ENCODE measurements around the gene ELOVL7.
"Not testable (repeated sequence)": the region's sequence is repeated elsewhere in the genome, so short reads cannot be mapped to it uniquely, and the experiment has no call there.

ELOVL7 gene

DNA sequence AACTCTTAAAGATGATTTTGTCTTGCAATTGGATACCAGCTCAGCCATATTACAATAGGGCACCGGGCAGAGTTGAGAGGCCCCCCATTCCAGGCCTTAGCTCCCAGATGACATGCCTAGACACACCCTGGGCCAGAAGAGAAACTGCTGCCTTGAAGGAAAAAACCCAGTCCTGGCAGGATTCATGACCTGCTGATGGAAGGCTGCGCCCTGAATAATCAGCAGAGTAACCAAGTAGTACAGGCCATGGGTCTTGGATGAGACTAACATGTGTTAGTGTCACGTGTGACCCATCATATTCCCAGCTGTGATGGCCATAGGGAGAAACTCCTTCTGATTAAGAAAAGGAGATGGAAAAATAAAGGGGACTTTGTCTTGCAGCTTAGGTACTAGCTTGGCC, 105.1 kb downstream of the ELOVL7 start:
- intact Hi-C loops (cut with micrococcal nuclease): no loop called here

DNA sequence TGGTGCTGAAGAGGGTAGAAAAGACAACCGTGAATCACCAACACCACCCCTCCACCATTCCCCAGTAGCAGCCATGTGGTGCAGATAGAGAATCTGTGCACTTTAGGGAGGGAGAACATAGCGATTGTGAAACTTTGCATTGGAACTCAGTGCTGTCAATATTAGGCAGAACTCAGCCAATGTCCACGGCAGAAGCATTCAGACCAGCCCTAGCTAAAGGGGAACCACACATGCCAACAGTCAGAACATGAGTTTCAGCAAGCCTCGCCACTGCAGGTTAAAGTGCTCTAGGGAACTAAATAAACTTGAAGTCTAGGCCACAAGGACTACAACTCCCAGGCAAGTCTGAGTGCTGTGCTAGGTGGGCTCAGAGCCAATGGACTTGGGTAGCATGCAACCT, 105.6 kb downstream of the ELOVL7 start:
- intact Hi-C loops (cut with micrococcal nuclease): no loop called here
- peaks cover 17% of the 10 kb centered on the region for H3K9me3 Mint-ChIP-seq
- no peaks in the 10 kb centered on the region for H3K27me3 Mint-ChIP-seq

More for the DNA sequence above, 105.1 kb downstream of the ELOVL7 start:
- no peaks in the 10 kb centered on the region for H3K36me3 Mint-ChIP-seq (ENCODE audit: low read depth)
- H3K9me3 Mint-ChIP-seq: peaks cover 17% of the 10 kb centered on the region
- H3K27me3 Mint-ChIP-seq: no peaks in the 10 kb centered on the region
- no peak overlapping the region for H3K4me3 Mint-ChIP-seq
- no peak overlapping the region for H3K27ac Mint-ChIP-seq
- H3K4me1 Mint-ChIP-seq (ENCODE audit: low read depth): no peaks in the 10 kb centered on the region

DNA sequence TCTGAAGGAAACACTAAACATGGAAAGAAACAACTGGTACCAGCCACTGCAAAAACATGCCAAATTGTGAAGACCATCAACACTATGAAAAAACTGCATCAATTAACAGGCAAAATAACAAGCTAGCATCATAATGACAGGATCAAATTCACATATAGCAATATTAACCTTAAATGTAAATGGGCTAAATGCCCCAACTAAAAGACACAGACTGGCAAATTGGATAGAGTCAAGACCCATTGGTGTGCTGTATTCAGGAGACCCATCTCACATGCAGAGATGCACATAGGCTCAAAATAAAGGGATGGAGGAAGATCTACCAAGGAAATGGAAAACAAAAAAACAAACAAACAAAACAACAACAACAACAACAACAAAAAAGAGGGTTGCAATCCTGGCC, 113.2 kb downstream of the ELOVL7 start:
- H3K4me3 Mint-ChIP-seq; H3K9me3 Mint-ChIP-seq; H3K4me1 Mint-ChIP-seq (ENCODE audit: low read depth); H3K27me3 Mint-ChIP-seq; H3K27ac Mint-ChIP-seq; H3K36me3 Mint-ChIP-seq (ENCODE audit: low read depth); intact Hi-C loops (cut with micrococcal nuclease): not testable (repeated sequence)

More for the DNA sequence above, 105.6 kb downstream of the ELOVL7 start:
- Mint-ChIP-seq H3K36me3 (ENCODE audit: low read depth) (no peaks in the 10 kb centered on the region), H3K4me3 (no peak overlapping the region), H3K4me1 (ENCODE audit: low read depth) (no peaks in the 10 kb centered on the region), H3K27ac (no peak overlapping the region)

DNA sequence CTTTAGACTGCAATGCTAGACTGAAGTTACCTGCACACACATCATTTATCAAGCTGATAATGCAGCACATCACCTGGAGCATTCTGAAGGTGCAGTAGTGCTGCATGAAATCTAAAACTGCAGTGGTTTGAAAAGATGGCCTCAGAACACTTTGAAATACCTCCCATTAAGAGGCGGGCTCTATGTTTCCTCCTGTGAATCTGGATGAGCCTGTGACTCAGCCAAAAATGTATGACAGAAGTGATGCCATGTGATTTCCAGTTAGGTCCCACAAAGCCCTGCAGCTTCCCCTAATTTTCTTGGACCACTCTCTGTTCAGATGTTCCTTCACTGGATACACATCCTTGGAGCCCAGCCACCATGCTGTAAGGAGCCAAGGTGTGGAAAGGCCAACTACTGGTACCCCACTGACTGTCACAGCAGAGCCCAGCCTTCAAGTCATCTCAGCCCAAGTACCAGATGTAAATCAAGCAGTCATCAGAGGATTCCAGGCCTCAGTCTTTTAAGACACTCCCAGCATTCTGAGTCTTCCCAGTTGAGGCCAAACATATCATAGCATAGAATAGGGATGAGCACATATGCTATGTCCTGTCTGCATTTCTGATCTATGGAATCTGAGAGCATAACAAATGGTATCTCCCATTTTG, 116.9 kb downstream of the ELOVL7 start:
- Mint-ChIP-seq H3K4me3 (no peak overlapping the region), H3K36me3 (ENCODE audit: low read depth) (no peaks in the 10 kb centered on the region), H3K9me3 (peaks cover 5% of the 10 kb centered on the region), H3K27ac (no peak overlapping the region), H3K4me1 (ENCODE audit: low read depth) (peaks cover 15% of the 10 kb centered on the region), H3K27me3 (no peaks in the 10 kb centered on the region)
- intact Hi-C loops (cut with micrococcal nuclease): no loop called here

DNA sequence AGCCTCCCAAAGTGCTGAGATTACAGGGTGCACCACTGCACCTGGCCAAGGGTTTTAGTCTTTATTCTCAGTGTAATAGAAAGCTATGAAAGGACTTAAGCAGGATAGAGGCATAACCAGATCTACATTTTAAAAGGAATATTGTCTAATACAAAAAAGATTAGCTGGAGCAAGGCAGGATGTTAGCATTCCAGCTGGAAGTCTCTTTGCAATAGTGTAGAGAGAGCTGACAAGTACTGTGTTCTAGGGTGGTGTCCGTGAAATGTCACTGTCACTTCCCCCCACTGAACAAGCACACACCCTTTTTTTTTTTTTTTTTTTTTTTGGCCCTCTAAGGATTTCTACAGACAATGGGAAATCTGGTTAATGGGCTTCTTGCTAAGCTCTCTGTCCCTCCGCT, 119.9 kb downstream of the ELOVL7 start:
- Mint-ChIP-seq H3K27ac (no peak overlapping the region), H3K9me3 (no peaks in the 10 kb centered on the region), H3K4me1 (ENCODE audit: low read depth) (peaks cover 15% of the 10 kb centered on the region), H3K4me3 (no peak overlapping the region), H3K36me3 (ENCODE audit: low read depth) (no peaks in the 10 kb centered on the region), H3K27me3 (no peaks in the 10 kb centered on the region)
- intact Hi-C loops (cut with micrococcal nuclease): no loop called here

DNA sequence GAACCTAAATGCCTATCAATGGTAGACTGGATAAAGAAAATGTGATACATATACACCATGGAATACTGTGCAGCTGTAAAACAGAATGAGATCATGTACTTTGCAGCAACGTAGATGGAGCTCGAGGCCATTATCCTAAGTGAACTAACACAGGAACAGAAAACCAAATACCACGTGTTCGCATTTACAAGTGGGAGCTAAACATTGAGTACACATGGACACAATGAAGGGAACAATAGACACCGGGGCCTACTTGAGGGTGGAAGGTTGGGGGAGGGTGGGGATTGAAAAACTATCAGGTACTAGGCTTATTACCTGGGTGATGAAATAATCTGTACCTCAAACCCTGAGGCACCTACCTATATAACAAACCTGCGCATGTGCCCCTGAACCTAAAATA, 121.7 kb downstream of the ELOVL7 start:
- H3K9me3 Mint-ChIP-seq: no peaks in the 10 kb centered on the region
- no peaks in the 10 kb centered on the region for H3K36me3 Mint-ChIP-seq (ENCODE audit: low read depth)
- no peak overlapping the region for H3K4me3 Mint-ChIP-seq
- intact Hi-C loops (cut with micrococcal nuclease): no loop called here
- no peaks in the 10 kb centered on the region for H3K27me3 Mint-ChIP-seq
- peaks cover 15% of the 10 kb centered on the region for H3K4me1 Mint-ChIP-seq (ENCODE audit: low read depth)
- H3K27ac Mint-ChIP-seq: no peak overlapping the region

DNA sequence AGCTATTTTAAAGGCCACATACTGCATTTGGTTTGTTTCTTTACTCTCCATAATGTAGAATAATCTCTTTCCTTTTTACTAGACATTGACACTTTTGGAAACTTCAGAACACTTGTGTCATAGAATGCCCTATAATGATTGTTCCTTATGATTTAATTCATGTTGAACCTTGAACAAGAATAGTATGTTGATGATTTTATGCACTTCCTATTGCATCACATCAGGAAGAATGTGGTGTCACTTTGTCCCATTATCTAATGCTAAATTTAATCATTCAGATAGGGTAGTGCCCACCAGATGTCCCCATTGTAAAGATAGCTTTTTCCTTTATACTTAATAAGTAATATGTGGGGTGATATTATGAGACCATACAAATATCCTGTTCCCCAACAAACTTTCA, 124.7 kb downstream of the ELOVL7 start:
- Mint-ChIP-seq H3K4me3 (no peak overlapping the region), H3K27ac (no peak overlapping the region), H3K27me3 (no peaks in the 10 kb centered on the region), H3K36me3 (ENCODE audit: low read depth) (no peaks in the 10 kb centered on the region), H3K9me3 (peaks cover 10% of the 10 kb centered on the region), H3K4me1 (ENCODE audit: low read depth) (peaks cover 11% of the 10 kb centered on the region)
- intact Hi-C loops (cut with micrococcal nuclease): no loop called here

DNA sequence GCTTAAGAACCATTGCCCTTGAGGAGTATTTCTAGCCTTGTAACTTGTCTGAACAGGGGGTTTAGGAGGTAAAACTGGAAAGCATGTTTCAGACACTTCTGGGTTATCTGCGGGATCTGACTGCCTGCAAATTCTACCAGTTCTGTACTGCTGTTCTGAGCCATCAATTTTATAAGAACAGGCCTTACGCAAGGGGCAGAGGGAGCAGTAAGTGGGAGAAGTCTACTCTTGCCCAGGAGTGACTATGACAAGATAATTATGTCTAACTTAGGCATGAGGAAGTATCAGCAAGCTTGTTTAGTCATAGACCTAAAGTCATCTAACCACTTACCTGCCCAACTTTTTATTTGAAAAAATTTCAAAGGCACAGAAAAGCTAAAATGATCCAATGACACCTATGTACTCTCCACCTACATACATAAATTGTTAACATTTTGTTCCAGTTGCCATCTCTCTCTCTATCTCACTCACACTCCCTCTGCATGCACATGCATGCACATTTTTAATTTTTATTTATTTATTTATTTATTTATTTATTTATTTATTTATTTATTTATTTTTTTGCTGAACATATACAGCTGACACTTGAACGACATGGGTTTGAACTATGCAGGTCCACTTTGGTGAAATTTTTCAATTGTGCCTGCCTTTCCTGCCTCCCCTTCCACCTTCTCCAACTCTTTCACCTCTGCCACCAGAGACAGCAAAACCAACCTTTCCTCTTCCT, 125.7 kb downstream of the ELOVL7 start:
- peaks cover 1% of the 10 kb centered on the region for H3K4me1 Mint-ChIP-seq (ENCODE audit: low read depth)
- H3K9me3 Mint-ChIP-seq: peaks cover 13% of the 10 kb centered on the region
- no peak overlapping the region for H3K4me3 Mint-ChIP-seq
- no peak overlapping the region for H3K27ac Mint-ChIP-seq
- H3K36me3 Mint-ChIP-seq (ENCODE audit: low read depth): no peaks in the 10 kb centered on the region
- H3K27me3 Mint-ChIP-seq: no peaks in the 10 kb centered on the region
- intact Hi-C loops (cut with micrococcal nuclease): no loop called here

DNA sequence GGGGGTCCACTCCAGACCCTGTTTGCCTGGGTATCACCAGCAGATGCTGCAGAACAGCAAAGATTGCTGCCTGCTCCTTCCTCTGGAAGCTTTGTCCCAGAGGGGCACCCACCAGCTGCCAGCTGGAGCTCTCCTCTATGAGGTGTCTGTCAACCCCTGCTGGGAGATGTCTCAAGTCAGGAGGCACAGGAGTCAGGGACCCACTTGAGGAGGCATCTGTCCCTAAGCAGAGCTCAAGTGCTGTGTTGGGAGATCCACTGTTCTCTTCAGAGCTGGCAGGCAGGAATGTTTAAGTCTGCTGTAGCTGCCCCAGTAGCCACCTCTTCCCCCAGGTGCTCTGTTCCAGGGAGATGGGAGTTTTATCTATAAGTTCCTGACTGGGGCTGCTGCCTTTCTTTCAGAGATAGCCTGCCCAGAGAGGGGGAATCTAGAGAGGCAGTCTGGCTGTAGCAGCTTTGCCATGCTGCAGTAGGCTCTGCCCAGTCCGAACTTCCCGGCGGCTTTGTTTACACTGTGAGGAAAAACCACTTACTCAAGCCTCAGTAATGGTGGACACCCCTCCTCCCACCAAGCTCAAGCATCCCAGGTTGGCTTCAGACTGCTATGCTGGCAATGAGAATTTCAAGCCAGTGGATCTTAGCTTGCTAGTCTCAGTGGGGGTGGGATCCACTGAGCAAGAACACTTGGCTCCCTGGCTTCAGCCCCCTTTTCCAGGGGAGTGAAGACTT, 128.7 kb downstream of the ELOVL7 start:
- H3K4me1 Mint-ChIP-seq (ENCODE audit: low read depth); H3K27ac Mint-ChIP-seq; H3K4me3 Mint-ChIP-seq; intact Hi-C loops (cut with micrococcal nuclease); H3K27me3 Mint-ChIP-seq; H3K36me3 Mint-ChIP-seq (ENCODE audit: low read depth): not testable (repeated sequence)
- peaks cover 13% of the 10 kb centered on the region for H3K9me3 Mint-ChIP-seq

DNA sequence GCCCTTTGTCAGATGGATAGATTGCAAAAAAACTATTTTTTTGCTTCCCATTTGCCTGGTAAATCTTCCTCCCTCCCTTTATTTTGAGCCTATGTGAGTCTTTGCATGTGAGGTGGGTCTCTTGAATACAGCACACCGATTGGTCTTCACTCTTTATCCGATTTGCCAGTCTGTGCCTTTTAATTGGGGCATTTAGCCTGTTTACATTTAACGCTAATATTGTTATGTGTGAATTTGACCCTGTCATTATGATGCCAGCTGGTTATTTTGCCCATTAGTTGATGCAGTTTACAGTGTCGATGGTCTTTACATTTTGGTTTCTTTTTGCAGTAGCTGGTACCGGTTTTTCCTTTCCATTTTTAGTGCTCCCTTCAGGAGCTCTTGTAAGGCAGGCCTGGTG, 131.1 kb downstream of the ELOVL7 start:
- Mint-ChIP-seq H3K4me3 (no peak overlapping the region), H3K36me3 (ENCODE audit: low read depth) (no peaks in the 10 kb centered on the region), H3K9me3 (peaks cover 13% of the 10 kb centered on the region), H3K4me1 (ENCODE audit: low read depth) (peaks cover 14% of the 10 kb centered on the region), H3K27me3 (no peaks in the 10 kb centered on the region), H3K27ac (no peak overlapping the region)
- intact Hi-C loops (cut with micrococcal nuclease): no loop called here

DNA sequence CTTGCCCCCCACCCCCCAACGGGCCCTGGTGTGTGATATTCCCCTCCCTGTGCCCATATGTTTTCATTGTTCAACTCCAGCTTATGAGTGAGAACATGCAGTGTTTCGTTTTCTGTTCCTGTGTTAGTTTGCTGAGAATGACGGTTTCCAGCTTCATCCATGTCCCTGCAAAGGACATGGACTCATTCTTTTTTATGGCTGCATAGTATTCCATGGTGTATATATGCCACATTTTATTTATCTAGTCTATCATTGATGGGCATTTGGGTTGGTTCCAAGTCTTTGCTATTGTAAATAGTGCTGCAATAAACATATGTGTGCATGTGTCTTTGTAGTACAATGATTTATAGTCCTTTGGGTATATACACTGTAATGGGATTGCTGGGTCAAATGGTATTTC, 132.2 kb downstream of the ELOVL7 start:
- H3K4me3 Mint-ChIP-seq; H3K27ac Mint-ChIP-seq; H3K36me3 Mint-ChIP-seq (ENCODE audit: low read depth); intact Hi-C loops (cut with micrococcal nuclease); H3K27me3 Mint-ChIP-seq: not testable (repeated sequence)
- H3K4me1 Mint-ChIP-seq (ENCODE audit: low read depth): peaks cover 14% of the 10 kb centered on the region
- H3K9me3 Mint-ChIP-seq: peaks cover 13% of the 10 kb centered on the region

DNA sequence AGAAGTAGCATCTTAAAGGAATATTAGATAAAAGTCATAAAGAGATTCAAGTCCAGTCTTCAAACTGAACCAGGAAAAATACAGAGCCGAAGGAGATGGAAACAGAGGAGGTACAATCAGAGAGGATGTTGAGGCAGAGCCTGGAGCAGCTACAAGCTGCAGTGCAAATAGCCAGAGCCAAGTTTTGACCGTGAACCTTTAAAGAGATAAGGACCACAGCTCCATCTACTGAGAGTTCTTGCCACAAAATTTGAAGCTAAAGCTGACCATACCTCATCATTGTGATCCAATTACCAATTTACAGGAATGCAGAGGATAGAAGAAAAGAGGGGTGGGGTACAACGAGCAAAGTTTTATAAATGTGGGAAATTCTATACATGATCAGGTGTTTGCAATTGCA, 133.7 kb downstream of the ELOVL7 start:
- peaks cover 14% of the 10 kb centered on the region for H3K4me1 Mint-ChIP-seq (ENCODE audit: low read depth)

DNA sequence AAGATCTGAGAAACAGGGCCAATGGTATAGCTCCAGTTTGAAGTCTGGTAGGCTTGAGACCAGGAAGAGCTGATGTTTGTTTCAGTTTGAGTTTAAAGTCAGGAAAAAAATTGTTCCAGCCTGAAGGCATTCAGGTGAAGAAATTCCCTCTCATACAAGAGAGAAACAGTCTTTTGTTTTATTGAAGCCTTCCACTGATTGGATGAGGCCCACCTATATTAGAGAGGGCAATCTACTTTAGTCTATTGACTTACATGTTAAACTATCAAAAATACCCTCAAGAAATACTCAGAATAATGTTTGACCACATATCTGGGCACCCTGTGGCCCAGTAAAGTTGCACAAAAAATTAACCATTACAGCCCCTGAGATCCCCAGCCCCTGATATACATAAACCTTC, 138.9 kb downstream of the ELOVL7 start:
- intact Hi-C loops (cut with micrococcal nuclease): no loop called here
- H3K36me3 Mint-ChIP-seq (ENCODE audit: low read depth): peaks cover 5% of the 10 kb centered on the region
- H3K4me1 Mint-ChIP-seq (ENCODE audit: low read depth): peaks cover 27% of the 10 kb centered on the region
- H3K9me3 Mint-ChIP-seq: no peaks in the 10 kb centered on the region
- peaks cover 7% of the 10 kb centered on the region for H3K27me3 Mint-ChIP-seq
- no peak overlapping the region for H3K27ac Mint-ChIP-seq
- no peak overlapping the region for H3K4me3 Mint-ChIP-seq

More for the DNA sequence above, 133.7 kb downstream of the ELOVL7 start:
- no peaks in the 10 kb centered on the region for H3K27me3 Mint-ChIP-seq
- H3K36me3 Mint-ChIP-seq (ENCODE audit: low read depth): no peaks in the 10 kb centered on the region
- intact Hi-C loops (cut with micrococcal nuclease): no loop called here
- H3K9me3 Mint-ChIP-seq: peaks cover 13% of the 10 kb centered on the region
- no peak overlapping the region for H3K4me3 Mint-ChIP-seq
- H3K27ac Mint-ChIP-seq: peak overlapping the region; percentile 77

DNA sequence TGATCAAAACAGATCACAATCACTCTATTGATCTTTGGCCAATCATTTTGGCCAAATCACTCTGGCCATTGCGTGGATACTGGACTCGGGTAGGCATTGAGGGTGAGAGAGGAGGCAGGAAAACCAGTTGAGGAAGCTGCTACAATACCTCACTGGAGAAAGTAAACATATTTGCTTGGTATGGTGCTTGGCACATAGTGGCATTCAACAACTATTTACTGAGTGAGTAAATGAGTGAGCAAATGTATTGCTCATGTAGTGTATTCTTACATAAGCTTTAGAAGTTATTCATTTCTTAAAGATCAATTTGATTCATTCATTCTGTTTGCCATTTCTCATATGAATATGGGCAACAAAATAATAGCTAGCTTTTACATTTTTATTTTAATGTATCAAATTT, 140.1 kb downstream of the ELOVL7 start:
- intact Hi-C loops (cut with micrococcal nuclease): loop anchor here (5.0 kb wide), 2 partner anchors 123 to 138 kb away; partner anchors contain the start of gene ELOVL7
- Mint-ChIP-seq H3K4me3 (no peak overlapping the region), H3K27ac (no peak overlapping the region), H3K36me3 (ENCODE audit: low read depth) (peaks cover 11% of the 10 kb centered on the region), H3K9me3 (no peaks in the 10 kb centered on the region), H3K27me3 (peaks cover 7% of the 10 kb centered on the region), H3K4me1 (ENCODE audit: low read depth) (peaks cover 29% of the 10 kb centered on the region)

Measured in dendritic cell treated with granulocyte-macrophage colony-stimulating factor and Interleukin-4, amounts not matched to agents 40 ng/mL and 50 ng/mL, for 4 days (primary cell).